ENCODE results near the gene PCYT1A.

GRCh38 chr3:196254376-196255283, 32.9 kb downstream of the PCYT1A start:
- no peak for TF ChIP-seq POLR2A (IDR thresholded peaks at IDR 0.05)
- no peak for TF ChIP-seq CTCF (IDR thresholded peaks at IDR 0.05 in 4 of 5, conservative IDR thresholded peaks at IDR 0.05 in 1 of 5)
